ENCODE data around the gene PRMT5.

DNA sequence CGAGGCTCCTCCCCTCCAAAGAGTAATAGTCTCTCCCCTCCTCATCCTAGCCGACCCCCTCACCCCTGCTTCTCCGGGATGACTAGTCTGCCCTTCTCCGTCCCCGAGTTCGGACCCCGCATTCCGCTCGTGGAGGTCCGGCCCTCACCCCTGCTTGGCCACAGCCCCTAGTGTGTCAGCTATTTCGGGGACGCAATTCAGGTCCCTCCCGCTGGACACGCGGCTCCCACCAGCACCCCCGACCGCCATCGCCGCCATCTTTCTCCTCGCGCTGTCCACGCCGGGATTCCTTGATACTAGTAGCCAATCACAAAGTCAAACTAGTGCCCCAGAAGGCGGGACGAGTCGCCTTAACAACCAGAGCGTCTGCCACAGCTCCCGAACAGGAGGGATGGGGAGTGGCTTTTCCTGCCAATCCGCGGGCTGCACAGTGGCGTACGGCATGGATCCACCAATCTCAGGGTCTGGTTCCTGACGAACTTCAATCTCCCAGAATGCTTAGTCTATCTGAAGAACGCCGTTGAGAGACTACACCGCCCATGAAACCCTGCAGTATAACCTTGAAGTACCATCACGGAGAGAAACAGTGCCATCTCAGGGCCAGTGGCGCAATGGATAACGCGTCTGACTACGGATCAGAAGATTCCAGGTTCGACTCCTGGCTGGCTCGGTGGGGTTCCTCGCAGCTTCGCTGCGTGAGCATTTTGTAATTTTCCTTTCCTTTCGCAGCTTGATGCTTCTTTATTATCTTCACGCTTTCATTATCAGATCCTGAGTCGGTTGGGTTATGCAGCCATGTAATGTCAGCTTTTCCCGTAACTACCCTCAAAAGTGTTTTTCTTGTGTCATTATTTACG lies at the start of gene PRMT5:
- peak; percentile 82 for TF ChIP-seq YY1 (IDR thresholded peaks at IDR 0.05; ENCODE audit: insufficient read depth, insufficient read length)
- TF ChIP-seq ZNF274 (IDR thresholded peaks at IDR 0.05; ENCODE audit: low read depth, low read length) = no peak
- no peak for TF ChIP-seq SUZ12 (IDR thresholded peaks at IDR 0.05; ENCODE audit: extremely low read depth, insufficient read depth, insufficient read length)

Measured in NT2/D1 (cell line).